Mesendoderm (in vitro differentiated cells): ENCODE data around the gene RBM39.
"Not testable (repeated sequence)": the region's sequence is repeated elsewhere in the genome, so short reads cannot be mapped to it uniquely, and the experiment has no call there.

Source experiments
- DNase-seq: peaks from one replicate; pipeline ENCODE4 v3.0.0; 2013
- H2AK5ac ChIP-seq: 2 replicates; pipeline ENCODE4 v1.6.1; 2013; ENCODE audit warnings: low read length, inconsistent platforms
- H2BK120ac ChIP-seq: 2 replicates; pipeline ENCODE4 v1.6.1; 2013; ENCODE audit warnings: low read depth, mild to moderate bottlenecking, low read length, moderate library complexity, mixed read lengths
- H2BK15ac ChIP-seq: replicated peaks from 2 replicates; pipeline ENCODE4 v1.6.1; 2013; ENCODE audit warnings: low read depth, mild to moderate bottlenecking, moderate library complexity
- H2BK5ac ChIP-seq: 2 replicates; pipeline ENCODE4 v1.6.1; 2013; ENCODE audit warnings: low read length, inconsistent platforms
- H3K18ac ChIP-seq: 2 replicates; pipeline ENCODE4 v1.6.1; 2013; ENCODE audit warnings: mild to moderate bottlenecking, low read length, mixed read lengths
- H3K23ac ChIP-seq: one replicate; pipeline ENCODE4 v1.6.1; 2013; ENCODE audit warnings: low read length
- H3K27ac ChIP-seq: 2 replicates; pipeline ENCODE4 v1.5.1; 2013; ENCODE audit warnings: low read depth, mild to moderate bottlenecking, inconsistent platforms, low read length, moderate library complexity
- H3K27me3 ChIP-seq: 2 replicates; pipeline ENCODE4 v1.6.1; 2013; ENCODE audit warnings: low read length, control low read depth, mild to moderate bottlenecking, inconsistent platforms; ENCODE audit not compliant: insufficient read depth, poor library complexity
- H3K36me3 ChIP-seq: 2 replicates; pipeline ENCODE4 v1.6.1; 2013; ENCODE audit warnings: low read length, inconsistent platforms; ENCODE audit not compliant: control insufficient read depth, insufficient read depth
- H3K4ac ChIP-seq: one replicate; pipeline ENCODE4 v1.6.1; 2013; ENCODE audit warnings: low read depth, mild to moderate bottlenecking, low read length, moderate library complexity
- H3K4me1 ChIP-seq: 2 replicates; pipeline ENCODE4 v1.6.1; 2013; ENCODE audit warnings: low read depth, low read length, inconsistent platforms; ENCODE audit not compliant: control insufficient read depth
- H3K4me2 ChIP-seq: 2 replicates; pipeline ENCODE4 v1.6.1; 2013; ENCODE audit warnings: low read length
- H3K4me3 ChIP-seq: 2 replicates; pipeline ENCODE4 v1.5.1; 2013; ENCODE audit warnings: mild to moderate bottlenecking, low read length
- H3K56ac ChIP-seq: one replicate; pipeline ENCODE4 v1.6.1; 2013; ENCODE audit warnings: low read length
- H3K79me1 ChIP-seq: 2 replicates; pipeline ENCODE4 v1.6.1; 2013; ENCODE audit warnings: low read length, inconsistent platforms
- H3K79me2 ChIP-seq: 2 replicates; pipeline ENCODE4 v1.6.1; 2013; ENCODE audit warnings: mild to moderate bottlenecking, low read length; ENCODE audit not compliant: control insufficient read depth, insufficient read depth
- H3K9ac ChIP-seq: 2 replicates; pipeline ENCODE4 v1.6.1; 2013; ENCODE audit warnings: low read length, inconsistent platforms
- H4K5ac ChIP-seq: one replicate; pipeline ENCODE4 v1.6.1; 2013; ENCODE audit warnings: low read length
- H4K8ac ChIP-seq: one replicate; pipeline ENCODE4 v1.6.1; 2013; ENCODE audit warnings: low read depth, mild to moderate bottlenecking, control low read depth, low read length, moderate library complexity
- WGBS: extraction: QIAGEN DNeasy Blood & Tissue Kit; methylation state at CpG from one replicate; pipeline ENCODE4 v1.1.7; 2013; ENCODE audit warnings: low lambda C conversion rate, missing lambda C conversion rate; ENCODE audit not compliant: insufficient coverage; ENCODE audit errors: extremely low coverage; 5-methylcytosine and 5-hydroxymethylcytosine counted together

RBM39 gene

GRCh38 chr20:35721219-35721618 lies 20.8 kb downstream of the RBM39 start:
- Histone ChIP-seq H3K27ac (no peak overlapping the region), H3K4me2 (no peak overlapping the region), H3K79me1 (peaks cover 15% of the 10 kb centered on the region), H2BK120ac (no peak overlapping the region), H2AK5ac (no peak overlapping the region), H3K4me3 (no peak overlapping the region), H2BK5ac (no peak overlapping the region), H3K27me3 (no peaks in the 10 kb centered on the region), H3K79me2 (peaks cover 33% of the 10 kb centered on the region), H3K4me1 (no peaks in the 10 kb centered on the region), H3K36me3 (peaks cover 35% of the 10 kb centered on the region), H2BK15ac (no peak overlapping the region), H3K18ac (no peak overlapping the region), H4K8ac (no peak overlapping the region), H3K23ac (no peak overlapping the region), H3K9ac (no peak overlapping the region), H3K4ac (no peak overlapping the region), H4K5ac (no peak overlapping the region), H3K56ac (no peak overlapping the region)
- DNase-seq = no peak
- WGBS = 100% methylated on average over 1 of the region's 3 CpGs

GRCh38 chr20:35720165-35721123 lies 21.6 kb downstream of the RBM39 start:
- H3K9ac ChIP-seq = no peak overlapping the region
- no peak overlapping the region for H2BK120ac ChIP-seq
- H3K36me3 ChIP-seq = peaks cover 38% of the 10 kb centered on the region
- no peaks in the 10 kb centered on the region for H3K4me1 ChIP-seq
- peaks cover 35% of the 10 kb centered on the region for H3K79me2 ChIP-seq
- no peak overlapping the region for H3K4me2 ChIP-seq
- H4K5ac ChIP-seq = no peak overlapping the region
- H2AK5ac ChIP-seq = no peak overlapping the region
- DNase-seq = no peak
- no peak overlapping the region for H3K23ac ChIP-seq
- H2BK15ac ChIP-seq = no peak overlapping the region
- no peak overlapping the region for H3K4me3 ChIP-seq
- peaks cover 17% of the 10 kb centered on the region for H3K79me1 ChIP-seq
- no peak overlapping the region for H3K27ac ChIP-seq
- WGBS = no CpG with 5 or more reads among the region's 13 CpGs
- no peak overlapping the region for H3K56ac ChIP-seq
- no peak overlapping the region for H4K8ac ChIP-seq
- no peak overlapping the region for H3K18ac ChIP-seq
- H3K27me3 ChIP-seq = no peaks in the 10 kb centered on the region
- no peak overlapping the region for H2BK5ac ChIP-seq
- H3K4ac ChIP-seq = no peak overlapping the region

- Histone ChIP-seq H2BK5ac (no peak overlapping the region), H3K79me1 (peaks cover 15% of the 10 kb centered on the region), H3K9ac (no peak overlapping the region), H3K36me3 (peaks cover 36% of the 10 kb centered on the region), H3K4ac (no peak overlapping the region), H3K27ac (no peak overlapping the region), H2AK5ac (no peak overlapping the region), H4K8ac (no peak overlapping the region), H3K23ac (no peak overlapping the region), H2BK120ac (no peak overlapping the region), H3K27me3 (no peaks in the 10 kb centered on the region), H3K18ac (no peak overlapping the region), H3K4me3 (no peak overlapping the region), H3K4me1 (no peaks in the 10 kb centered on the region), H2BK15ac (no peak overlapping the region), H3K4me2 (no peak overlapping the region), H3K56ac (no peak overlapping the region), H3K79me2 (peaks cover 31% of the 10 kb centered on the region), H4K5ac (no peak overlapping the region)
- no CpG with 5 or more reads among the region's 8 CpGs for WGBS
- no peak for DNase-seq
These were observed 22.3 kb downstream of the RBM39 start for GRCh38 chr20:35719717-35720116.

GRCh38 chr20:35718972-35719635 lies 23.0 kb downstream of the RBM39 start:
- H2BK5ac ChIP-seq = no peak overlapping the region
- H2BK120ac ChIP-seq = no peak overlapping the region
- H2BK15ac ChIP-seq = no peak overlapping the region
- H3K79me2 ChIP-seq = peaks cover 27% of the 10 kb centered on the region
- no peak overlapping the region for H4K8ac ChIP-seq
- no peak overlapping the region for H3K9ac ChIP-seq
- WGBS = no CpG with 5 or more reads among the region's 12 CpGs
- no peak overlapping the region for H3K4me2 ChIP-seq
- peaks cover 13% of the 10 kb centered on the region for H3K79me1 ChIP-seq
- peaks cover 36% of the 10 kb centered on the region for H3K36me3 ChIP-seq
- no peak overlapping the region for H3K27ac ChIP-seq
- no peak overlapping the region for H3K18ac ChIP-seq
- H2AK5ac ChIP-seq = no peak overlapping the region
- H3K27me3 ChIP-seq = no peaks in the 10 kb centered on the region
- no peak overlapping the region for H3K4ac ChIP-seq
- no peak overlapping the region for H3K23ac ChIP-seq
- H3K4me1 ChIP-seq = no peaks in the 10 kb centered on the region
- H3K56ac ChIP-seq = no peak overlapping the region
- H4K5ac ChIP-seq = no peak overlapping the region
- DNase-seq = no peak
- H3K4me3 ChIP-seq = no peak overlapping the region

- peaks cover 14% of the 10 kb centered on the region for H3K79me1 ChIP-seq
- H2BK120ac ChIP-seq, H3K18ac ChIP-seq, H2BK15ac ChIP-seq, H3K27ac ChIP-seq, H3K56ac ChIP-seq, H3K4me3 ChIP-seq, H3K4me2 ChIP-seq, H3K4me1 ChIP-seq, H2AK5ac ChIP-seq, H2BK5ac ChIP-seq, H3K23ac ChIP-seq, DNase-seq, H3K9ac ChIP-seq, H3K4ac ChIP-seq, H3K27me3 ChIP-seq, H4K8ac ChIP-seq, H4K5ac ChIP-seq: not testable (repeated sequence)
- H3K36me3 ChIP-seq = peaks cover 36% of the 10 kb centered on the region
- WGBS = no CpG with 5 or more reads among the region's 8 CpGs
- peaks cover 24% of the 10 kb centered on the region for H3K79me2 ChIP-seq
These were observed 23.7 kb downstream of the RBM39 start for GRCh38 chr20:35718321-35718720.
